PFSK-1 (cell line): ENCODE measurements around the gene TBC1D2.

ENCODE experiments used
- POLR2AphosphoS5 ChIP-seq: IDR thresholded peaks from 2 replicates; pipeline ENCODE4 v1.6.1; 2012; ENCODE audit warnings: low read depth, mild to moderate bottlenecking, control low read depth, low read length, moderate library complexity
- TF ChIP-seq, protein P1 (sequence below), 2 experiments: IDR thresholded peaks; 2 replicates each; pipeline versions ENCODE4 v1.6.1 to v1.8.0; 2011 to 2012; ENCODE audit warnings: low read depth in 2 of 2, low read length in 2 of 2, control low read depth in 1 of 2, inconsistent platforms in 1 of 2, mild to moderate bottlenecking in 1 of 2, moderate library complexity in 1 of 2; ENCODE audit not compliant: insufficient read depth in 1 of 2

DNA sequence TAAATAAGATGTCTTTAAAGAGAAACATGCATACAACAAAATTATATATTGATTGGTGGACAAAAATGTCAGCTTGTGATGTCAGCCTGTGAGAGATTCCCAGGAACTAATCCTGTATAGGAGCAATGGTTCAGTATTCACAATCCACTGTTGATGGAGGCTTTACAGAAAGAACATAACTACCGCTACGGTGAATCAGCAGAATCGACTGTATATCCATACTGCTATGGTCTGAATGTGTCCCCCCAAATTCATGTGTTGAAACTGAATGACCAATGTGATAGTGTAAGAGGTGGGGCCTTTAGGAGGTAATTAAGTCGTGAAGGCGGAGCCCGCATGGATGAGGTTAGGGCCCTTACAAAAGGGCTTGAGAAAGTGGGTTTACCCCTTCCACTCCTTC is 40.4 kb upstream of the TBC1D2 start:
- TF ChIP-seq, protein P1, sequence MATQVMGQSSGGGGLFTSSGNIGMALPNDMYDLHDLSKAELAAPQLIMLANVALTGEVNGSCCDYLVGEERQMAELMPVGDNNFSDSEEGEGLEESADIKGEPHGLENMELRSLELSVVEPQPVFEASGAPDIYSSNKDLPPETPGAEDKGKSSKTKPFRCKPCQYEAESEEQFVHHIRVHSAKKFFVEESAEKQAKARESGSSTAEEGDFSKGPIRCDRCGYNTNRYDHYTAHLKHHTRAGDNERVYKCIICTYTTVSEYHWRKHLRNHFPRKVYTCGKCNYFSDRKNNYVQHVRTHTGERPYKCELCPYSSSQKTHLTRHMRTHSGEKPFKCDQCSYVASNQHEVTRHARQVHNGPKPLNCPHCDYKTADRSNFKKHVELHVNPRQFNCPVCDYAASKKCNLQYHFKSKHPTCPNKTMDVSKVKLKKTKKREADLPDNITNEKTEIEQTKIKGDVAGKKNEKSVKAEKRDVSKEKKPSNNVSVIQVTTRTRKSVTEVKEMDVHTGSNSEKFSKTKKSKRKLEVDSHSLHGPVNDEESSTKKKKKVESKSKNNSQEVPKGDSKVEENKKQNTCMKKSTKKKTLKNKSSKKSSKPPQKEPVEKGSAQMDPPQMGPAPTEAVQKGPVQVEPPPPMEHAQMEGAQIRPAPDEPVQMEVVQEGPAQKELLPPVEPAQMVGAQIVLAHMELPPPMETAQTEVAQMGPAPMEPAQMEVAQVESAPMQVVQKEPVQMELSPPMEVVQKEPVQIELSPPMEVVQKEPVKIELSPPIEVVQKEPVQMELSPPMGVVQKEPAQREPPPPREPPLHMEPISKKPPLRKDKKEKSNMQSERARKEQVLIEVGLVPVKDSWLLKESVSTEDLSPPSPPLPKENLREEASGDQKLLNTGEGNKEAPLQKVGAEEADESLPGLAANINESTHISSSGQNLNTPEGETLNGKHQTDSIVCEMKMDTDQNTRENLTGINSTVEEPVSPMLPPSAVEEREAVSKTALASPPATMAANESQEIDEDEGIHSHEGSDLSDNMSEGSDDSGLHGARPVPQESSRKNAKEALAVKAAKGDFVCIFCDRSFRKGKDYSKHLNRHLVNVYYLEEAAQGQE (IDR thresholded peaks at IDR 0.05; ENCODE audit: insufficient read depth in 1 of 2, low read depth in 2 of 2, low read length in 2 of 2) = no peak
- no peak for TF ChIP-seq POLR2AphosphoS5
